ENCODE measurements around the gene TIMM17A.

- TF ChIP-seq, protein P1, sequence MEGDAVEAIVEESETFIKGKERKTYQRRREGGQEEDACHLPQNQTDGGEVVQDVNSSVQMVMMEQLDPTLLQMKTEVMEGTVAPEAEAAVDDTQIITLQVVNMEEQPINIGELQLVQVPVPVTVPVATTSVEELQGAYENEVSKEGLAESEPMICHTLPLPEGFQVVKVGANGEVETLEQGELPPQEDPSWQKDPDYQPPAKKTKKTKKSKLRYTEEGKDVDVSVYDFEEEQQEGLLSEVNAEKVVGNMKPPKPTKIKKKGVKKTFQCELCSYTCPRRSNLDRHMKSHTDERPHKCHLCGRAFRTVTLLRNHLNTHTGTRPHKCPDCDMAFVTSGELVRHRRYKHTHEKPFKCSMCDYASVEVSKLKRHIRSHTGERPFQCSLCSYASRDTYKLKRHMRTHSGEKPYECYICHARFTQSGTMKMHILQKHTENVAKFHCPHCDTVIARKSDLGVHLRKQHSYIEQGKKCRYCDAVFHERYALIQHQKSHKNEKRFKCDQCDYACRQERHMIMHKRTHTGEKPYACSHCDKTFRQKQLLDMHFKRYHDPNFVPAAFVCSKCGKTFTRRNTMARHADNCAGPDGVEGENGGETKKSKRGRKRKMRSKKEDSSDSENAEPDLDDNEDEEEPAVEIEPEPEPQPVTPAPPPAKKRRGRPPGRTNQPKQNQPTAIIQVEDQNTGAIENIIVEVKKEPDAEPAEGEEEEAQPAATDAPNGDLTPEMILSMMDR (IDR thresholded peaks at IDR 0.05) = peak; percentile 54 to 64 (median 54)
- no peak for TF ChIP-seq POLR2A (IDR thresholded peaks at IDR 0.05)
- TF ChIP-seq POLR2AphosphoS5 (IDR thresholded peaks at IDR 0.05) = no peak
Measured at GRCh38 chr1:202005958-202006357, 50.7 kb downstream of the TIMM17A start.

All from breast epithelium (tissue), 3 donors.